Airway epithelial cell (primary cell): ENCODE measurements around the gene HPRT1. TPM values are rescaled to one million over a fixed set of nuclear protein-coding genes. Genes with fewer than 3 reads are reported as not detected.

Source experiments
- total RNA-seq: library from RNA; depleted of rRNA; stranded (reverse); fragments of >200 nt; gene quantifications from 2 replicates; pipeline ENCODE4 v1.2.3, GENCODE V29; 2015

HPRT1 gene
- total RNA-seq: 13.6 and 18.6 TPM in 2 replicates

GRCh38 chrX:134460005-134460861 lies at the start of gene HPRT1:
Gene HPRT1 (plus strand): TSS chrX:134460165. CDS start chrX:134460312, 147 bp downstream.

Other genes starting within 250 kb of the HPRT1 start
- 0.21 and 0.23 TPM in 2 replicates for gene CCDC160, start 223.0 kb upstream of the HPRT1 start, total RNA-seq
- 17.2 and 23.7 TPM in 2 replicates for gene PHF6, start 86.9 kb upstream of the HPRT1 start, total RNA-seq
- gene PLAC1, start 198.3 kb downstream of the HPRT1 start, total RNA-seq: 0.33 and 0.63 TPM in 2 replicates